Body of pancreas (tissue), 4 donors: ENCODE data around the gene VCP. TPM values are rescaled to one million over a fixed set of nuclear protein-coding genes. Genes with fewer than 3 reads are reported as not detected.

Experiments used
- ATAC-seq: fragments of 150-250 bp; one replicate; pipeline ENCODE4 v1.9.1; 2016
- DNase-seq, 4 donors: peaks; one replicate each; pipeline ENCODE4 v3.0.0-alpha.2; 2019
- H3K27ac ChIP-seq, 4 donors: fragments of 200-600 bp; sonication (generic); 1 replicate in 3 of 4; 2 replicates in 1 of 4; pipeline versions ENCODE4 v1.5.1 to v1.6.1; 2016 to 2019; ENCODE audit warnings: mild to moderate bottlenecking in 1 of 4, mixed read lengths in 1 of 4, moderate library complexity in 1 of 4
- H3K27me3 ChIP-seq, 2 donors: fragments of 200-600 bp; sonication (generic); one replicate each; pipeline ENCODE4 v1.6.0; 2016; ENCODE audit warnings: mild to moderate bottlenecking in 1 of 2
- H3K36me3 ChIP-seq, 2 donors: fragments of 200-600 bp; sonication (generic); replicated peaks in 1 of 2; 2 replicates each; pipeline ENCODE4 v1.5.1; 2016; ENCODE audit warnings: low read depth in 2 of 2; ENCODE audit not compliant: insufficient read depth in 1 of 2
- H3K4me1 ChIP-seq: fragments of 200-600 bp; sonication (generic); one replicate; pipeline ENCODE4 v1.6.0; 2016
- H3K4me3 ChIP-seq, 2 donors: fragments of 200-600 bp; sonication (generic); 1 replicate in 1 of 2; 2 replicates in 1 of 2; pipeline ENCODE4 v1.5.1; 2016 to 2019
- H3K9me3 ChIP-seq, 3 donors: fragments of 200-600 bp; sonication (generic); 1 replicate in 2 of 3; 2 replicates in 1 of 3; pipeline ENCODE4 v1.5.1; 2016
- POLR2A ChIP-seq, 3 donors: fragments of 450-650 bp; IDR thresholded peaks; one replicate each; pipeline ENCODE4 v1.6.1; 2016; ENCODE audit warnings: antibody characterized with exemption in 3 of 3, mild to moderate bottlenecking in 2 of 3
- WGBS, 2 donors: methylation state at CpG; one replicate each; pipeline ENCODE4 v1.1.5; 2017; 5-methylcytosine and 5-hydroxymethylcytosine counted together
- intact Hi-C: fragments of 100-400 bp; cut with DNase I; formaldehyde crosslinking; loops from one replicate; pipeline ENCODE4 v1.15.1; 2023
- total RNA-seq, 2 donors: library from RNA; depleted of rRNA; stranded (reverse); fragments of >200 nt; gene quantifications; one replicate each; pipeline ENCODE4 v1.1.0, GENCODE V29; 2016
- TF ChIP-seq, protein P1 (sequence below), 7 experiments: fragments of 450-650 bp in 4 of 7; fragments of 200-600 bp in 3 of 7; sonication (generic) in 3 of 7; IDR thresholded peaks; one replicate each; pipeline ENCODE4 v1.5.1; 2016 to 2019; ENCODE audit warnings: antibody characterized with exemption in 7 of 7

The VCP gene
- total RNA-seq, 2 donors from 2014 or later, result 63.6 to 118 TPM

GRCh38 chr9:35075358-35075757 lies 2.9 kb upstream of the VCP start:
- TF ChIP-seq, protein P1, sequence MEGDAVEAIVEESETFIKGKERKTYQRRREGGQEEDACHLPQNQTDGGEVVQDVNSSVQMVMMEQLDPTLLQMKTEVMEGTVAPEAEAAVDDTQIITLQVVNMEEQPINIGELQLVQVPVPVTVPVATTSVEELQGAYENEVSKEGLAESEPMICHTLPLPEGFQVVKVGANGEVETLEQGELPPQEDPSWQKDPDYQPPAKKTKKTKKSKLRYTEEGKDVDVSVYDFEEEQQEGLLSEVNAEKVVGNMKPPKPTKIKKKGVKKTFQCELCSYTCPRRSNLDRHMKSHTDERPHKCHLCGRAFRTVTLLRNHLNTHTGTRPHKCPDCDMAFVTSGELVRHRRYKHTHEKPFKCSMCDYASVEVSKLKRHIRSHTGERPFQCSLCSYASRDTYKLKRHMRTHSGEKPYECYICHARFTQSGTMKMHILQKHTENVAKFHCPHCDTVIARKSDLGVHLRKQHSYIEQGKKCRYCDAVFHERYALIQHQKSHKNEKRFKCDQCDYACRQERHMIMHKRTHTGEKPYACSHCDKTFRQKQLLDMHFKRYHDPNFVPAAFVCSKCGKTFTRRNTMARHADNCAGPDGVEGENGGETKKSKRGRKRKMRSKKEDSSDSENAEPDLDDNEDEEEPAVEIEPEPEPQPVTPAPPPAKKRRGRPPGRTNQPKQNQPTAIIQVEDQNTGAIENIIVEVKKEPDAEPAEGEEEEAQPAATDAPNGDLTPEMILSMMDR (IDR thresholded peaks at IDR 0.05), result no peak
- no peak for TF ChIP-seq POLR2A (IDR thresholded peaks at IDR 0.05)
- Histone ChIP-seq H3K4me3 (no peak overlapping the region), H3K9me3 (no peaks in the 10 kb centered on the region), H3K27ac (no peak overlapping the region), H3K36me3 (no peaks in the 10 kb centered on the region), H3K27me3 (no peaks in the 10 kb centered on the region), H3K4me1 (peaks cover 33% of the 10 kb centered on the region)
- no peak for DNase-seq
- 94 to 95% methylated on average over 4 of the region's 4 CpGs for WGBS, 2 donors
- no peak for ATAC-seq
- intact Hi-C loops, result no loop called here

DNA sequence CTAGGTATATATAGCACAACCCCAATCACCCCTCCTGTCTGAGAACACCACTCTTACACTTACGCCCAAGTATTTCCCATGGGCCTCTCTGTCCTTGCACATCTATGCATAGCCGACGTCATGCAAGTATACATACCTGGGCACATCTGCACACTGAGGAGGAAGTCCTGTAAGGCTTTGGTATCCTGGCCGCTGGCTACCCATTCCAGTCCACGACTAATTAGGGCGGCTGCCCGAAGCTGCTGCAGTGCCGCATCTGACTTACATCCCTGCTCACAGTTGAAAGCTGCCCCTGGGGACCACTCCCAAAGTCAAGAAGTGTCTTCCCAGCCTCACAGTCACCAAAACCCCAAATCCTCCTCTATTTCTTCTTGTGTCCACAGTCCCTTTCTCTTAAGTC lies 2.4 kb upstream of the VCP start:
- TF ChIP-seq, protein P1 (IDR thresholded peaks at IDR 0.05), result no peak
- no peak for TF ChIP-seq POLR2A (IDR thresholded peaks at IDR 0.05)
- ATAC-seq, result no peak
- H3K36me3 ChIP-seq, result no peaks in the 10 kb centered on the region
- no peak overlapping the region for H3K27ac ChIP-seq
- H3K4me1 ChIP-seq, result peaks cover 36% of the 10 kb centered on the region
- intact Hi-C loops, result no loop called here
- WGBS, 2 donors, result 89 to 90% methylated on average over 8 of the region's 8 CpGs
- no peak for DNase-seq
- no peaks in the 10 kb centered on the region for H3K27me3 ChIP-seq
- H3K4me3 ChIP-seq, result no peak overlapping the region
- no peaks in the 10 kb centered on the region for H3K9me3 ChIP-seq

- intact Hi-C loops, result no loop called here
- no peak overlapping the region for H3K27ac ChIP-seq
Measured at GRCh38 chr9:35074141-35074540, 1.7 kb upstream of the VCP start.

DNA sequence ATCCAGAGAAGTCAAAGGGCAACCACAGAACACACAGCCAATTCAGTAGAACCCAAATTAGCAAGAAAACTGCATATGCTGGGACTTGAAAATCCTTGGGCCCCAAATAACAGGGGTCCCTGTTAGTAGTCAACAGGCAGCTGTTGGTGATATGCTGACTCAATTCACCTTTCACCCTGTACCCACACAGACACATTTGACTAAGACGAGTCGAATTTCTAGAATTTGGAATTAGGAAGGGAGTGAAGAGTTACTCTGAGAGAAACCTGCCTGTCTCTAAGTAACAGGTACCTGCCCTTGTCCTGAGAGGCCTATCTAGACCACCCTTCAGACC lies 821 bp upstream of the VCP start:
- H3K4me3 ChIP-seq, result no peak overlapping the region
- H3K27me3 ChIP-seq, result no peaks in the 10 kb centered on the region
- H3K36me3 ChIP-seq, result no peaks in the 10 kb centered on the region
- peaks cover 40% of the 10 kb centered on the region for H3K4me1 ChIP-seq
- H3K9me3 ChIP-seq, result no peaks in the 10 kb centered on the region
- peak overlapping the region; percentile 37 to 99 (median 74) for H3K27ac ChIP-seq
- TF ChIP-seq, protein P1 (IDR thresholded peaks at IDR 0.05), result no peak
- TF ChIP-seq POLR2A (IDR thresholded peaks at IDR 0.05), result no peak
- DNase-seq (no peak), ATAC-seq (no peak)
- intact Hi-C loops, result no loop called here
- 91 to 100% methylated on average over 2 of the region's 2 CpGs for WGBS, 2 donors

More at GRCh38 chr9:35074141-35074540, 1.7 kb upstream of the VCP start:
- DNase-seq, result no peak
- no peaks in the 10 kb centered on the region for H3K27me3 ChIP-seq
- WGBS, 2 donors, result 84 to 98% methylated on average over 4 to 6 of the region's 6 CpGs
- no peaks in the 10 kb centered on the region for H3K36me3 ChIP-seq
- ATAC-seq, result no peak
- no peaks in the 10 kb centered on the region for H3K9me3 ChIP-seq
- no peak overlapping the region for H3K4me3 ChIP-seq
- no peak for TF ChIP-seq POLR2A (IDR thresholded peaks at IDR 0.05)
- TF ChIP-seq, protein P1 (IDR thresholded peaks at IDR 0.05), result no peak
- H3K4me1 ChIP-seq, result peaks cover 40% of the 10 kb centered on the region

DNA sequence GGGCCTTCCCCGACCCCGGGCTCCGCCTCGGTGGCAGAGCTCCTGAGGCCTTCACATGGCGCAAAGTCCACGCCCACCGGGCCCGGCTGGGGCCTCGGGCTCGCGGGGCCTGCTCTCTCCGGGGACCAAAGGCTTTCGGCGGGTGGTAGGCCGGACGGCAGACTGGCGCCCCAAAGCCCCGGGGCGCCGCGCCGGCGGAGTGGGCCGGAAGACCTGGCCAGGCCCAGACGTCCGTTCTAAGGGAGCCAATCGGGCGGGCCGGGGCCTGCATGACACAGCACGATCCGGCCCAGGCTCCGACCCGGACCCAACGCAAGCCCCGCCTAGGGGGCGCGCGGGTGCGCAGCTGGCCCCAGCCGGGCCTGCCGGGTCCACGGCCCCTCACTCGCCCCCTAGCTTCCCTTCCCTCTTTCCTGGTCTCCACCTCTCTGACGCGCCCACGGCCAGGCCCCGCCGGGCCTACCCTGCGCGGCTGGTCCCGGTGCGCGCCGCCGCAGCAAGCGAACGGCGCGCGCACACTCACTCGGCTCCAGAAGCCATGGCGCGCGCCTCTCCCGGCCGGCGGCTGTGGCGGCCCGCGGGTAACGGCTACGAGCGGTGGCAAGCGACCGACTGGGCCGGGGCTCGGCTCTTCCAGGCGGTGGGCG lies 488 bp downstream of the VCP start:
- TF ChIP-seq, protein P1 (IDR thresholded peaks at IDR 0.05), result peak in 5 of 7 experiments; percentile 8 to 44 (median 30)
- TF ChIP-seq POLR2A (IDR thresholded peaks at IDR 0.05), result no peak
- DNase-seq (peak; percentile 81 to 90 (median 86)), ATAC-seq (peak; percentile 69)
- no peaks in the 10 kb centered on the region for H3K9me3 ChIP-seq
- peak overlapping the region; percentile 69 to 78 for H3K4me3 ChIP-seq
- intact Hi-C loops, result no loop called here
- peak overlapping the region; percentile 96 to 99 (median 97) for H3K27ac ChIP-seq
- WGBS, 2 donors, result 0% methylated on average over 68 of the region's 79 CpGs; no CpG with 5 or more reads in 1 of the 2 donors
- no peaks in the 10 kb centered on the region for H3K27me3 ChIP-seq
- peaks cover 4 to 5% of the 10 kb centered on the region in 2 donors for H3K36me3 ChIP-seq
- H3K4me1 ChIP-seq, result peaks cover 42% of the 10 kb centered on the region
